Ishikawa (cell line): ENCODE results near the gene PTPRS.

ENCODE experiments used
- EGR1 ChIP-seq: IDR thresholded peaks from 2 replicates; pipeline ENCODE4 v1.6.1; 2012
- EP300 ChIP-seq: IDR thresholded peaks from 2 replicates; pipeline ENCODE4 v1.6.1; 2012; ENCODE audit warnings: borderline replicate concordance
- FOXM1 ChIP-seq: IDR thresholded peaks from 2 replicates; pipeline ENCODE4 v1.6.1; 2012; ENCODE audit warnings: low read depth, borderline replicate concordance
- MAX ChIP-seq: IDR thresholded peaks from 2 replicates; pipeline ENCODE4 v1.6.1; 2012
- NFIC ChIP-seq: IDR thresholded peaks from 2 replicates; pipeline ENCODE4 v1.6.1; 2012
- RAD21 ChIP-seq: IDR thresholded peaks from 2 replicates; pipeline ENCODE4 v1.6.1; 2012; ENCODE audit warnings: low read depth
- REST ChIP-seq: IDR thresholded peaks from 2 replicates; pipeline ENCODE4 v1.6.1; 2012; ENCODE audit warnings: low read depth, mild to moderate bottlenecking
- TAF1 ChIP-seq: IDR thresholded peaks from 2 replicates; pipeline ENCODE4 v1.6.1; 2012; ENCODE audit warnings: low read depth, mild to moderate bottlenecking
- TCF12 ChIP-seq: IDR thresholded peaks from 2 replicates; pipeline ENCODE4 v1.6.1; 2012; ENCODE audit warnings: low read depth
- USF1 ChIP-seq: IDR thresholded peaks from 2 replicates; pipeline ENCODE4 v1.6.1; 2012
- YY1 ChIP-seq: IDR thresholded peaks from 2 replicates; pipeline ENCODE4 v1.6.1; 2012; ENCODE audit warnings: low read depth

GRCh38 chr19:5297272-5297669 lies 43.3 kb downstream of the PTPRS start:
- TF ChIP-seq EGR1 (no peak), YY1 (no peak), MAX (no peak), REST (no peak), TAF1 (no peak), TCF12 (no peak), EP300 (no peak), RAD21 (no peak), NFIC (no peak), FOXM1 (no peak), USF1 (no peak)
